ENCODE measurements around the gene ZNF613. TPM values are rescaled to one million over a fixed set of nuclear protein-coding genes. Genes with fewer than 3 reads are reported as not detected.

Gene ZNF613
- total RNA-seq, 1 donor from 2014 or later, result 6.5 TPM

GRCh38 chr19:51889934-51890333 is 37.3 kb upstream of the ZNF613 start:
- DNase-seq (ENCODE audit: low spot score), result no peak
- Mint-ChIP-seq H3K4me3 (ENCODE audit: unreplicated experiment) (no peak overlapping the region), H3K27me3 (ENCODE audit: low read depth) (no peaks in the 10 kb centered on the region), H3K4me1 (ENCODE audit: low read depth) (peaks cover 19% of the 10 kb centered on the region), H3K36me3 (ENCODE audit: low read depth) (peaks cover 55% of the 10 kb centered on the region), H3K27ac (ENCODE audit: unreplicated experiment) (no peak overlapping the region), H3K9me3 (ENCODE audit: low read depth) (peaks cover 63% of the 10 kb centered on the region)
- TF ChIP-seq CTCF (IDR thresholded peaks at IDR 0.05), result no peak

- Mint-ChIP-seq H3K4me3 (ENCODE audit: unreplicated experiment) (no peak overlapping the region), H3K36me3 (ENCODE audit: low read depth) (peaks cover 66% of the 10 kb centered on the region), H3K4me1 (ENCODE audit: low read depth) (peaks cover 19% of the 10 kb centered on the region), H3K9me3 (ENCODE audit: low read depth) (peaks cover 63% of the 10 kb centered on the region), H3K27me3 (ENCODE audit: low read depth) (no peaks in the 10 kb centered on the region), H3K27ac (ENCODE audit: unreplicated experiment) (no peak overlapping the region)
- no peak for TF ChIP-seq CTCF (IDR thresholded peaks at IDR 0.05)
- DNase-seq (ENCODE audit: low spot score), result no peak
Measured at GRCh38 chr19:51891193-51891747, 36.0 kb upstream of the ZNF613 start.

GRCh38 chr19:51901860-51902259 is 25.4 kb upstream of the ZNF613 start:
- Mint-ChIP-seq H3K36me3 (ENCODE audit: low read depth) (peaks cover 37% of the 10 kb centered on the region), H3K27ac (ENCODE audit: unreplicated experiment) (no peak overlapping the region), H3K4me3 (ENCODE audit: unreplicated experiment) (no peak overlapping the region), H3K27me3 (ENCODE audit: low read depth) (no peaks in the 10 kb centered on the region), H3K4me1 (ENCODE audit: low read depth) (peaks cover 19% of the 10 kb centered on the region), H3K9me3 (ENCODE audit: low read depth) (peaks cover 40% of the 10 kb centered on the region)
- DNase-seq (ENCODE audit: low spot score), result no peak
- peak; percentile 14 for TF ChIP-seq CTCF (IDR thresholded peaks at IDR 0.05)

- peaks cover 27% of the 10 kb centered on the region for H3K36me3 Mint-ChIP-seq (ENCODE audit: low read depth)
- no peak for TF ChIP-seq CTCF (IDR thresholded peaks at IDR 0.05)
- DNase-seq (ENCODE audit: low spot score), result no peak
- peak overlapping the region; percentile 99 for H3K4me3 Mint-ChIP-seq (ENCODE audit: unreplicated experiment)
- H3K27me3 Mint-ChIP-seq (ENCODE audit: low read depth), result peaks cover 5% of the 10 kb centered on the region
- H3K9me3 Mint-ChIP-seq (ENCODE audit: low read depth), result peaks cover 39% of the 10 kb centered on the region
- no peak overlapping the region for H3K27ac Mint-ChIP-seq (ENCODE audit: unreplicated experiment)
- H3K4me1 Mint-ChIP-seq (ENCODE audit: low read depth), result peaks cover 19% of the 10 kb centered on the region
Measured at GRCh38 chr19:51903192-51903591, 24.1 kb upstream of the ZNF613 start.

- no peak for TF ChIP-seq CTCF (IDR thresholded peaks at IDR 0.05)
- peaks cover 19% of the 10 kb centered on the region for H3K4me1 Mint-ChIP-seq (ENCODE audit: low read depth)
- H3K9me3 Mint-ChIP-seq (ENCODE audit: low read depth), result peaks cover 46% of the 10 kb centered on the region
- peaks cover 5% of the 10 kb centered on the region for H3K27me3 Mint-ChIP-seq (ENCODE audit: low read depth)
- H3K27ac Mint-ChIP-seq (ENCODE audit: unreplicated experiment), result peak within 1 kb of the TSS; percentile 97
- peaks cover 24% of the 10 kb centered on the region for H3K36me3 Mint-ChIP-seq (ENCODE audit: low read depth)
- peak within 1 kb of the TSS; percentile 99 for H3K4me3 Mint-ChIP-seq (ENCODE audit: unreplicated experiment)
- no peak for DNase-seq (ENCODE audit: low spot score)
Measured at GRCh38 chr19:51904331-51905165, 22.7 kb upstream of the ZNF613 start, which contains the start of gene ZNF649. ZNF649 (minus strand) TSS chr19:51905017; CDS start chr19:51900107, 4,910 bp downstream.
